Kidney (tissue), 14 donors: ENCODE results near the gene COL4A2. TPM values are rescaled to one million over a fixed set of nuclear protein-coding genes. Genes with fewer than 3 reads are reported as not detected.

Experiments used
- DNase-seq, 5 donors: peaks; one replicate each; pipeline ENCODE4 v3.0.0-alpha.2; 2013 to 2020
- FAIRE-seq: peaks from 2 replicates; lab custom pipeline; 2012; peaks lifted over from hg19 to GRCh38; lab: Jason Lieb, UNC
- H3K27ac ChIP-seq, 2 donors: one replicate each; pipeline ENCODE4 v1.7.0; 2013; ENCODE audit warnings: low read depth in 2 of 2, low read length in 2 of 2, inconsistent platforms in 1 of 2
- H3K27me3 ChIP-seq: one replicate; pipeline ENCODE4 v1.7.1; 2013; ENCODE audit warnings: low read length, inconsistent platforms; ENCODE audit not compliant: control insufficient read depth, insufficient read depth
- H3K36me3 ChIP-seq, 3 donors: one replicate each; pipeline versions ENCODE4 v1.7.0 to v1.7.1; 2013; ENCODE audit warnings: low read length in 3 of 3, control low read depth in 1 of 3, inconsistent platforms in 1 of 3; ENCODE audit not compliant: insufficient read depth in 3 of 3, control insufficient read depth in 2 of 3
- H3K4me1 ChIP-seq, 3 donors: one replicate each; pipeline versions ENCODE4 v1.7.0 to v1.7.1; 2013; ENCODE audit warnings: low read length in 3 of 3, inconsistent platforms in 1 of 3, low read depth in 1 of 3; ENCODE audit not compliant: control insufficient read depth in 2 of 3, insufficient read depth in 2 of 3
- H3K4me3 ChIP-seq, 3 donors: one replicate each; pipeline versions ENCODE4 v1.7.0 to v1.8.1; 2013; ENCODE audit warnings: low read length in 3 of 3, control low read depth in 1 of 3, inconsistent platforms in 1 of 3
- H3K9ac ChIP-seq, 3 donors: one replicate each; pipeline versions ENCODE4 v1.7.0 to v1.7.1; 2013; ENCODE audit warnings: low read length in 3 of 3, control low read depth in 1 of 3, inconsistent platforms in 1 of 3
- H3K9me3 ChIP-seq, 3 donors: one replicate each; pipeline versions ENCODE4 v1.7.0 to v1.7.1; 2013; ENCODE audit warnings: low read length in 3 of 3, control low read depth in 1 of 3, inconsistent platforms in 1 of 3; ENCODE audit not compliant: control insufficient read depth in 2 of 3, insufficient read depth in 1 of 3
- CTCF ChIP-seq: IDR thresholded peaks from 3 replicates; pipeline ENCODE4 v1.5.1; 2012; ENCODE audit warnings: mild to moderate bottlenecking, moderate library complexity, borderline replicate concordance; ENCODE audit not compliant: insufficient read depth; ENCODE audit errors: extremely low read depth
- intact Hi-C: fragments of 100-400 bp; cut with DNase I; formaldehyde crosslinking; loops from one replicate; pipeline ENCODE4 v1.11.1; 2022
- polyA plus RNA-seq: library from polyadenylated mRNA; stranded (reverse); fragments of 350-450 nt; fragmentation: Illumina TruSeq; extraction: RNeasy Lipid Tissue Mini Kit (QIAGEN cat#74804); gene quantifications from one replicate; pipeline ENCODE4 v1.2.3, GENCODE V29; 2014; ENCODE audit warnings: low read depth, low replicate concordance; ENCODE audit not compliant: insufficient read depth
- total RNA-seq: library from RNA; stranded (reverse); fragmentation: NEBNext Ultra II Directional; extraction: Animal tissue kit (Norgen Biotek cat#: 25700); gene quantifications from one replicate; pipeline ENCODE4 v1.2.1, GENCODE V29; 2021
- donor health status: control.
- donor health status: control.
- donor health status: control.
- donor health status: control.
- donor health status: control.
- donor health status: DM: yes; HTN: yes; CAD: no.
- donor health status: Normal renal cell carcinoma (clear cell type).

COL4A2 gene
- total and polyA plus RNA-seq, 2 donors from 2014 or later: 126 to 265 TPM

GRCh38 chr13:110491869-110492678, 185.0 kb downstream of the COL4A2 start:
- intact Hi-C loops: no loop called here
- Histone ChIP-seq H3K4me1 (no peaks in the 10 kb centered on the region), H3K4me3 (no peak overlapping the region), H3K9me3 (no peaks in the 10 kb centered on the region), H3K9ac (no peak overlapping the region), H3K36me3 (peaks cover 8 to 66% (median 34%) of the 10 kb centered on the region in 3 donors), H3K27ac (no peak overlapping the region), H3K27me3 (no peaks in the 10 kb centered on the region)
- no peak for TF ChIP-seq CTCF
- FAIRE-seq (no peak), DNase-seq (peak in 1 of 5 donors; percentile 52)

GRCh38 chr13:110492679-110493593, 185.9 kb downstream of the COL4A2 start:
- Histone ChIP-seq H3K4me3 (no peak overlapping the region), H3K27me3 (no peaks in the 10 kb centered on the region), H3K9me3 (no peaks in the 10 kb centered on the region), H3K36me3 (peaks cover 10 to 64% (median 32%) of the 10 kb centered on the region in 3 donors), H3K9ac (no peak overlapping the region), H3K27ac (no peak overlapping the region), H3K4me1 (no peaks in the 10 kb centered on the region)
- FAIRE-seq: no peak
- DNase-seq: peak in 4 of 5 donors; percentile 41 to 79 (median 60)
- no peak for TF ChIP-seq CTCF
- intact Hi-C loops: no loop called here

GRCh38 chr13:110493613-110494012, 186.5 kb downstream of the COL4A2 start:
- Histone ChIP-seq H3K9ac (no peak overlapping the region), H3K4me1 (no peaks in the 10 kb centered on the region), H3K27me3 (no peaks in the 10 kb centered on the region), H3K27ac (no peak overlapping the region), H3K36me3 (peaks cover 12 to 67% (median 39%) of the 10 kb centered on the region in 3 donors), H3K4me3 (no peak overlapping the region), H3K9me3 (no peaks in the 10 kb centered on the region)
- intact Hi-C loops: no loop called here
- FAIRE-seq: no peak
- no peak for TF ChIP-seq CTCF
- DNase-seq: peak in 1 of 5 donors; percentile 49
